Lower leg skin (tissue), 4 donors: ENCODE measurements around the gene COL18A1. TPM values are rescaled to one million over a fixed set of nuclear protein-coding genes. Genes with fewer than 3 reads are reported as not detected.

Experiments used
- DNase-seq, 2 donors: peaks; one replicate each; pipeline ENCODE4 v3.0.0-alpha.2; 2019; ENCODE audit warnings: low spot score in 2 of 2
- H3K4me3 ChIP-seq: fragments of 200-600 bp; sonication (generic); 2 replicates; pipeline ENCODE4 v1.5.1; 2017; ENCODE audit warnings: mild to moderate bottlenecking, low read depth; ENCODE audit not compliant: poor library complexity, severe bottlenecking
- CTCF ChIP-seq, 3 donors: fragments of 450-650 bp; IDR thresholded peaks; one replicate each; pipeline ENCODE4 v1.5.1; 2016; ENCODE audit warnings: antibody characterized with exemption in 3 of 3, mild to moderate bottlenecking in 3 of 3, moderate library complexity in 2 of 3
- POLR2A ChIP-seq, 2 donors: fragments of 450-650 bp; IDR thresholded peaks; one replicate each; pipeline ENCODE4 v1.6.1; 2016 to 2017; ENCODE audit warnings: antibody characterized with exemption in 2 of 2, mild to moderate bottlenecking in 1 of 2, moderate library complexity in 1 of 2
- WGBS, 2 donors: methylation state at CpG; one replicate each; pipeline ENCODE4 v1.1.5; 2018; 5-methylcytosine and 5-hydroxymethylcytosine counted together
- intact Hi-C: fragments of 100-400 bp; cut with DNase I; formaldehyde crosslinking; loops from one replicate; pipeline ENCODE4 v1.15.0; 2023; ENCODE audit warnings: low total_unique reads
- total RNA-seq, 4 donors: library from RNA; depleted of rRNA; stranded (reverse); fragments of >200 nt; gene quantifications; one replicate each; pipeline ENCODE4 v1.1.0, GENCODE V29; 2016

COL18A1 gene
- total RNA-seq, 4 donors from 2014 or later = 63.3 to 126 (median 85.9) TPM

- TF ChIP-seq CTCF (IDR thresholded peaks at IDR 0.05) (no peak), POLR2A (IDR thresholded peaks at IDR 0.05) (no peak)
- no peak for DNase-seq
- 87 to 89% methylated on average over 7 of the region's 7 CpGs for WGBS, 2 donors
- intact Hi-C loops = no loop called here
- H3K4me3 ChIP-seq = no peak overlapping the region
These were observed 3.9 kb upstream of the COL18A1 start for GRCh38 chr21:45401054-45401518.

GRCh38 chr21:45401916-45402900, 2.8 kb upstream of the COL18A1 start:
- WGBS, 2 donors = 91% methylated on average over 17 of the region's 17 CpGs
- peak in 1 of 2 donors; percentile 80 for DNase-seq
- TF ChIP-seq CTCF (IDR thresholded peaks at IDR 0.05) (no peak), POLR2A (IDR thresholded peaks at IDR 0.05) (no peak)
- H3K4me3 ChIP-seq = no peak overlapping the region
- intact Hi-C loops = no loop called here

GRCh38 chr21:45403133-45403824, 1.7 kb upstream of the COL18A1 start:
- DNase-seq = peak in 1 of 2 donors; percentile 43
- 52 to 63% methylated on average over 7 of the region's 7 CpGs for WGBS, 2 donors
- intact Hi-C loops = no loop called here

GRCh38 chr21:45403825-45404729, 888 bp upstream of the COL18A1 start:
- 18 to 23% methylated on average over 30 to 39 of the region's 39 CpGs for WGBS, 2 donors
- TF ChIP-seq CTCF (IDR thresholded peaks at IDR 0.05) (no peak), POLR2A (IDR thresholded peaks at IDR 0.05) (no peak)
- DNase-seq = peak in 1 of 2 donors; percentile 40
- intact Hi-C loops = no loop called here
- no peak overlapping the region for H3K4me3 ChIP-seq

More at GRCh38 chr21:45403133-45403824, 1.7 kb upstream of the COL18A1 start:
- no peak for TF ChIP-seq POLR2A (IDR thresholded peaks at IDR 0.05)
- TF ChIP-seq CTCF (IDR thresholded peaks at IDR 0.05) = peak in 1 of 3 donors; percentile 9
- H3K4me3 ChIP-seq = no peak overlapping the region

- peak overlapping the region; percentile 12 for H3K4me3 ChIP-seq
- WGBS, 2 donors = 1 to 6% methylated on average over 10 to 20 of the region's 86 CpGs
- no peak for DNase-seq
- intact Hi-C loops = no loop called here
- TF ChIP-seq CTCF (IDR thresholded peaks at IDR 0.05) = no peak
- no peak for TF ChIP-seq POLR2A (IDR thresholded peaks at IDR 0.05)
These were observed 380 bp downstream of the COL18A1 start for GRCh38 chr21:45405271-45405818.
